ENCODE results near the gene TMEM233.
A peak's percentile ranks its signal among the peaks of the same experiment; 100 is the strongest.

Gene TMEM233
- total RNA-seq = 0 to 0.37 (median 0.04) reads per million in 4 experiments

DNA sequence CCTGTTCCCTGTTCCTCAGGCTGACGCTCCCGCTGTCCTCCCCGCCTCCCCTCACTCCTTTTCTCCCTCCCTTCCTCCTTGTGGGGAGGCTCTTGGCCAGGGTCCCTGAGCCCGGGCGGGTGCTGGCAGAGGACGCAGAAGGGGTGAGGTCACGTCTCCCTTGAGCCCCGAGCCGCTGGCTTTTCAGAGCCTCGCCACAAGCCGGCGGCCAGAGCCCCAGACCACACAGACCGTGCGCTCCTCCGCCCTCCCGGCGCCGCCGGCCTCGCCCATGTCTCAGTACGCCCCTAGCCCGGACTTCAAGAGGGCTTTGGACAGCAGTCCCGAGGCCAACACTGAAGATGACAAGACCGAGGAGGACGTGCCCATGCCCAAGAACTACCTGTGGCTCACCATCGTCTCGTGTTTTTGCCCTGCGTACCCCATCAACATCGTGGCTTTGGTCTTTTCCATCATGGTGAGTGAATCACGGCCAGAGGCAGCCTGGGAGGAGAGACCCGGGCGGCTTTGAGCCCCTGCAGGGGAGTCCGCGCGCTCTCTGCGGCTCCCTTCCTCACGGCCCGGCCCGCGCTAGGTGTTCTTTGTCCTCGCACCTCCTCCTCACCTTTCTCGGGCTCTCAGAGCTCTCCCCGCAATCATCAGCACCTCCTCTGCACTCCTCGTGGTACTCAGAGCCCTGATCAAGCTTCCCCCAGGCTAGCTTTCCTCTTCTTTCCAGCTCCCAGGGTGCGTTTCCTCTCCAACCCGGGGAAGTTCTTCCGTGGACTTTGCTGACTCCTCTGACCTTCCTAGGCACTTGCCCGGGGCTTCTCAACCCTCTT is at the start of gene TMEM233:
TMEM233 (plus strand) TSS at position 197 of the 821 bp plus-strand sequence; CDS start at position 272, 75 bp downstream.
- DNase-seq = no peak

DNA sequence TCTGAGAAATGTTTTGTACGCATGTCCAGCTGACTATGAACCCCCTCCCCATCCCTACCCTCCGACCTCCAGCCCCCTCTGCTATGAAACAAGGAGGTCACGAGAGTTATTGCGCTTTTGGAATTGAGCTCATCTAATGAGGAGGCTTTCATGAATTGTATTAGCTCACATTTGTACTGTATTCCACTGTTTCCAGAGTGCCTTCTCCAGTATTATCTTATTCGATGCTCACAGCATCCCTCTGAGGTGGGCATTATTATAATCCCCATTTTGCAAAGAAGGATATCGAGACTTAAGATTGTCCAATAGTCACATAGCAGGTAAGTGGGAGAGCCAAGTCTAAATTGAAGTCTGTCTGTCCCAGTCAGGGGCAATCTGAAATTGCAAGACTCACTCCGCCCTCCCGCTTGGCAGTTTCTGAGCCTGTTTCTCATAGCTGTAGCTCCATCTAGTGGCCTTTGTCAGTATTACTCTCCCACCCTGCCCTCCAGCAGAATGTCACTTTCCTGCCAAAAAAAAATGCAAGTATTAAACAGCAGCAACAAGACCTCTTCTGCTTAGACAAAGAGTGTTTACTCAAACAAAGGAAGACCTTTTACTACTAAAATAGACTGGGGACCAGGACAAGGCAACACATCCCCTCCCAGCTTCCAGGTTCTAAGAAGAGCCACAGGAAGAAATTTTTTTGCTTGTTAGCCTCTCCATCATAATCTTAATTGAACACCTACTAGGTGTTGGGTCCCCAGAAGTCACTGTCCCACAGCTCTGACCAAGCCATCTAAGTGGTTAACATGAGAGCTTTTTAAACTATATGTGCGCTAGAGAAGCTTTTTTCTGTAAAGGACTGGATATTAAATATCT is 48.6 kb upstream of the TMEM233 start:
- DNase-seq = peak; percentile 25

DNA sequence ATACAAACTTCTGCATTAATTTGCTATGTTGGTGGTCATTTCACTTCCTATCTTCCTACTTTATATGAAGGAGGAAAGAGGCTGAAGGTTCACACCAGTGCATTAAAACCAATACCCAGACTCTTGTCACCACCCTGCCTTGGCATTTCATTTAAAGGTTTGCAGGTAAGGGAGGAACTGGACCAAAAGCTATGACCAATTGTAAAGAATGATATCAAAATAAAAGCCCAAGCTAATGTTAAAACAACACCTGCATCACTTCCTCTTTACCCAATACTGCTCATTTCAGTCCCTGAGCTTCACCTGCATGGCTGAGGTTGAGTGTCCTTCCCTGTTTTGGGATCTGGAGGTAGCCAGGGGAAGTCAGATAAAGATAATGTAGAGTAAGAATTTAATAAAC is 47.2 kb upstream of the TMEM233 start:
- DNase-seq = no peak

DNA sequence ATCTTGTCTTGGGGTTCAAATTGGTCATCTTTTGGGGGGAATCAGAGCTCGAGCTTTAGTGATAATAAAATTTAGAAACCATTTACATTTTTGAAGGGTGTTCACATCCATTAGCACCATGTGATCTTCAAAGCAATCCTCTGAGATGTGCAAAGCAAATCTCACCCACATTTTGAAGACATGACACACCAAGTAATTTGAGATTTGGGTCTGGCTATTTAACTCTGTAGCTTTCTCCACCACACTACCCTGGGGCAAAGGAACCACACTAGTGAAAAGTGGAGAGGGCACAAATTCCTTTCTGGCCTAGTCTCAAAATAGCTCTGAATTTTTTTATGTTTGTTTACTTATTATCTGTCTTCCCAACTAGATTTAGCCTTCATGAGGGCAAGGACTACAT is 46.6 kb upstream of the TMEM233 start:
- no peak for DNase-seq

DNA sequence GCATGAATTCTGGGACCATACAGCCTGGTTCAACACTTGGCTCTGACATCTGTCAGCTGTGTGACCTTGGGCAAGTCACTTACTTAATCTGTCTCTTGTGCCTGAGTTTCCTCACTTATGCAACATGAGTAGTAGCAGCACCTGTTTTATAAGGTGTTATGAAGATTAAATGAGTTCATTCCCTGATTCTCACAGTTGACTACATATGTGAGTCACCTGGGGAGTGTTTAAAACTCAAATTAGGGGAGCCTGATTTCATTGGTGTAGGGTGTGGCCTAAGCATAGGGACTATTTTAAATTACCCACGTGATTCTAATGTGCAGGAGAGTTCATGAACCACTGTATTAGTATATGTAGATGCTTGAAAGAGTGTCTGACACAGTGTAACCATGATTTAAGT is 36.7 kb upstream of the TMEM233 start:
- DNase-seq = no peak

DNA sequence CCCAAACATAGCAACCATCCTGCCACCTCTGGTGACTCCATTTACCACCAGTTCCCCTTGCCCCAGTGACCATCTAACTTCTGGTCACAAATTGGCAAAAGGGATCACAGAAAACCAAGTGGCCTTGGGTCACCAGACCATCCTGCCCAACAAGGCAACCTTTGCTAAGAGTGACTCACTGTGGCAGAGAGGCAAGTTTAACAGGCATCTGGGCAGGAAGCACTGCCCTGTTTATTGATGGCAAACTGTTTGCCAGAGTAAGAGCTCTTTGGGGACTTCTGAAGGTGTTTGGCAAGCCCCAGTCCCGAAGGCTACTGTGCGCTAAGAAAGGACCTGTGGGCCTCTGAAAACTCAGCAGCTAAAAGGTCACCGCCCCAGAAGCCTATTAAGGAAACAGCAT is 28.2 kb upstream of the TMEM233 start:
- DNase-seq = no peak

DNA sequence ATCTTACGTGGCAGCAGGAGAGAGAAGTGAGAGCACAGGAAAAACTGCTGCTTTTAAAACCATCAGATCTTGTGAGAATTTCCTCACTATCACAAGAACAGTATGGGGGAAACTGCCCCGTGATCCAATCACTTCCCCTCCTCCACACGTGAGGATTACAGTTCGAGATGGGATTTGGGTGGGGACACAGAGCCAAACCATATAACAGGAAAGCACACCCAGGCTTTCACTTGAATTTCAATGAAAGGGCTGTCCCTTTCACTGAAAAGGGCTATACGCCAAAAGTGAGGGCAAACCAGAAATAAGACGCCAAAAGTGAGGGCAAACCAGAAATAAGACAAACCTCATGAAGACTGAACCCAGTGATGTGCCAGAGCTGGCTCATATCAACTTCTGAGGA is 22.8 kb upstream of the TMEM233 start:
- no peak for DNase-seq

DNA sequence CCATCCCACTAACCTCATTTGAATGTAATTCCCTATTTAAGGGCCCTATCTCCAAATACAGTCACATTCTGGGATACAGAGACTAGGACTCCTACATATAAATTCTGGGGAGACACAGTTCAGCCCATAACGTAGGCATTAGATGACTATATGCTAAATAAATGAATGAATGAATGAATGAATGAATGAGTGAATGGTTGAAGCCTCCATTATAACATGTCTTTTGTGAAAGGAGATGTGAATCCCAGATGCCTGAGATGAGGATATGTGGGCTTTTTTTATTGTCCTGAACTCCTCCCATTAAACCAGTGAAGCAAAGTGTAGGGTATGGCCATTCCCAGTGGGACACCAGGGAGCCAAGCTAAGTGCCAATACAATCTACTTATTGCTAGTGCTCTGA is 20.5 kb upstream of the TMEM233 start:
- DNase-seq = no peak

DNA sequence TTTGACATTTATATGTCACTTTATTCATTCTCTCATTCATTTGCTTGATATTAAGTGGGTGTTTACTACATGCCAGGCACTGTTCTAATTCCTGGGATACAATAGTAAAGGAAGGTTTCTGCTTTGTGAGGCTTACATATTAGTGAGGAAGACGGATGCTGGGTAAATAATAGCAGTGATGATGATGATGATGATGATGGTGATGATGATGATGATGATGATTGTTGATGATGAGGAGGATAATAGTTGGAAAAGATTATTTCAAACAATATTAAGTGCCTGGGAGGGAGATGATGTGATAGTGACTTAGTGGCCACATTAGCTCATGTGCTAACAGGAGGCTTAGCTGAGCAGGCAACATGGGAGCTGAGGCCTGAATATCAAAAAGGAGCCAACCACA is 19.3 kb upstream of the TMEM233 start:
- no peak for DNase-seq

DNA sequence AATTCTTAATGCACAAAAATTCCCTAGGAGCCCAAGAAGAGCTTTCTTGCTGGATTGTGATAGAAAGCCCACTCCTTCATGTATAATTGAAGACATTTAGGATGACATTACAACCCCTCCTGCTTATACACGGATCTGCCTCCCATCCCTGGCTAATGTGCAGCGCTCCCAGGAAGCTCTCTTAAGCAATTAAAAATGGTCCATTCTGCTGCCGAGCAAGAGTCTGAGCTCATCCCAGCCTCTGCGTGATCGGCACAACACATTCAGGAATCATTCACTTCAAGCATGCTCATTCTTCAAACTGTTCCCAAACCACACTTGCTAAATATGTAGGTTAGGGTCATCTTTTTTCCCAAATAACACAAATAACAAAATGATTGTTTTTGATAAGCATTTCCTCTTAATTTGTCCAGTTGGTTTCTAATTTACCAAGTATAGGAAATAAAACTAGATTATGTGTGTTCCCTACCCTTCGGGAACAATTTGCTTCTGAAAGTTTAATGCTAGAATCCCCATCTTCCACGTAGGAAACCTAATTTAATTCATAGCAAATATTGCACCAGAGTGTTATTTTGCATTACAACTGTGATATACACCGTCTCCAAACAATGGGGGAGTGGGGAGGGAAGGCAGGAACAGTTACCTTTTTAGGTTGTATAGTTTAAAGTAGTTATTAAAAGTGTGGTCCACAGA is 17.3 kb upstream of the TMEM233 start:
- no peak for DNase-seq

DNA sequence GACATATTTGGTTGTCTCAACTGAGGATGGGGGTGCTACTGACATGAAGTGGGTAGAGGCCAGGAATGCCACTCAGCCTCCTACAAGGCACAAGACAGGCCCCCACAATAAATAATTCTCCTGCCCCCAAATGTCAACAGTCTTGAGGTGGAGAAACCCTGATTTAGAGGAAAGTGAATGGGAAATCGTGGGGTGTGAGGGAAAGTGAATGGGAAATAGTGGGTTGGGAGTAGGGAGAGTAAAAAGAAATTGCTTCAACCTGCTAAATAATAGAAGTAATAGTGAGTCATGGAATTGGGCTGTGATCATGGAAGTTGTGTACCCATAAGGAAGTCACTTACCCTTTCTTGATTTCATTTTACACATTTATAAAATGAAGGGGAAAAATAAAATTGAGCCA is 16.7 kb upstream of the TMEM233 start:
- DNase-seq = no peak

DNA sequence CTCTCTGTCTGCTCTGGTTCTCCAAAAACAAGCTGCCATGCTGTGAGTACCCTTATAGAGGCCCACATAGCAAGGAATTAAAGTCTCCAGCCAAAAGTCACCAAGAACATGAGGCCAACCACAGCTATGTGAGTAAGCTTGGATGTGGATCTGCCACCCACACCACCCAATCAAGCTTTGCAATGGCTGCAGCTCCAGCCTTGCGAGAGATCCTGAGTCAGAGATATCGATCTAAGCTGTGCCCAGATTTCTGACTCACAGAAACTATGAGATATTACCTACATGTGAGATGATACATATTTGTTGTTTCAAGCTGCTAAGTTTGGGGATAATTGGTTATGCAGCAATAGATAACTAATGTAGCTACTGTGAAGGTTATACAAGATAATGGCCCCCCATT is 15.5 kb upstream of the TMEM233 start:
- no peak for DNase-seq

DNA sequence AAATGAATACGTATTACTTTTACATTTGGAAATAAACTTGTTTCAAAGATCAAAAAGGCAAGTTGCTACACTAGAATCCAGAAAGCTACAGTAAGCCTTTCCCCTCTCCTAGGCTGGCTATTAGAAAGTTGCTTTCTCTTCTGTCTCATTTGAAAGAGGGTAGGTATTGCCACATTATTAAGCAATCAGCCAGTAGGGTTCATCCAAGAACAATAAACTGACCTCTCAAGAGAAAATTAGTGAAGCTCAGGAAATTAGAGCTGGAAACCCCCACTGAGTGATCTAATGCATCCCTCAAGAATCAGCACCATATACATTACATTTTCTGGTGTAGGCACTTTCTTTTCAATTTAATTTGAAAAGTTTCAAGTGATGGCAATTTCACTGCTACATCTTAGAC is 4.5 kb upstream of the TMEM233 start:
- no peak for DNase-seq

DNA sequence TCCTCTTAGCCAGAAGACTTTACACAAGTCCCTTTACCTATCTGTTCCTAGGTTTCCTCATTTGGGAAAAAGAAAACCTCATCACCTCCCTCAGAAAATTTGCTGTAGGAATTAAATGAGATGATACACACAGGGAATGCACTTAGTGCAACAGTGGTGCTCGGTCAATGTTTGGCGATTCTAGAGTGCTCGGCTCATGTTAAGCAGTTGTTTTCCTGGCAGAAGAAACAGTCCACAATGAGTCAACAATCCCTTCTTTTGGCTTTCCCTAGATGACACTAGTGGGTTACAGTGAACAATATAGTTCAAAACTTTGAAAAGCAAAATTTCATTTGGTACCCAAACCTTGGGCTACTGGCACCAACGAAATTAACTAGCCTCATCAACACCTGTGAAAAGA is 3.9 kb upstream of the TMEM233 start:
- DNase-seq = no peak

DNA sequence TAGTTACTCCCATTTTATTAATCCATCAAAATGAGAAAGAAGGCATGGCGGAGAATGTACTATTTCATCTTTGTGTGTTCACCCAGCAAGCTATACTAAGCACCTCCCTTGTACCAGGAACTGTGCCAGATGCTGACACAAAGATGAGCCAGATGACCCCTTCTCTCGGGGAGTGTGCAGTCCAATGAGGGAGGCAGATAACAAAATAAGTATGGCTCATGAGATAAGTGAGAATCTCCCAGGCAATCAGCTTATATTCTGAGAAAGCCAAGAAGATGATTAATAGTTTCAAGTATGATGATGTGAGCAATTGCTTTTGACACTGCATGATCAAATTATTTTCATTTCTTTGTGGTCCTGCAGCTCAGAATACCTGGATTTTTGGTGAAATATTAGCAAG is 1.3 kb upstream of the TMEM233 start:
- DNase-seq = no peak

DNA sequence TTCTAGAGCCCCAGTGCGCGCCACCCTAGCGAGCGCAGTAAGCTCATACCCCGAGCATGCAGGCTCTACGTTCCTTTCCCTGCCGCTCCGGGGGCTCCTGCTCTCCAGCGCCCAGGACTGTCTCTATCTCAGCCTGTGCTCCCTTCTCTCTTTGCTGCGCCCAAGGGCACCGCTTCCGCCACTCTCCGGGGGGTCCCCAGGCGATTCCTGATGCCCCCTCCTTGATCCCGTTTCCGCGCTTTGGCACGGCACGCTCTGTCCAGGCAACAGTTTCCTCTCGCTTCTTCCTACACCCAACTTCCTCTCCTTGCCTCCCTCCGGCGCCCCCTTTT is 791 bp downstream of the TMEM233 start:
- DNase-seq = no peak

DNA sequence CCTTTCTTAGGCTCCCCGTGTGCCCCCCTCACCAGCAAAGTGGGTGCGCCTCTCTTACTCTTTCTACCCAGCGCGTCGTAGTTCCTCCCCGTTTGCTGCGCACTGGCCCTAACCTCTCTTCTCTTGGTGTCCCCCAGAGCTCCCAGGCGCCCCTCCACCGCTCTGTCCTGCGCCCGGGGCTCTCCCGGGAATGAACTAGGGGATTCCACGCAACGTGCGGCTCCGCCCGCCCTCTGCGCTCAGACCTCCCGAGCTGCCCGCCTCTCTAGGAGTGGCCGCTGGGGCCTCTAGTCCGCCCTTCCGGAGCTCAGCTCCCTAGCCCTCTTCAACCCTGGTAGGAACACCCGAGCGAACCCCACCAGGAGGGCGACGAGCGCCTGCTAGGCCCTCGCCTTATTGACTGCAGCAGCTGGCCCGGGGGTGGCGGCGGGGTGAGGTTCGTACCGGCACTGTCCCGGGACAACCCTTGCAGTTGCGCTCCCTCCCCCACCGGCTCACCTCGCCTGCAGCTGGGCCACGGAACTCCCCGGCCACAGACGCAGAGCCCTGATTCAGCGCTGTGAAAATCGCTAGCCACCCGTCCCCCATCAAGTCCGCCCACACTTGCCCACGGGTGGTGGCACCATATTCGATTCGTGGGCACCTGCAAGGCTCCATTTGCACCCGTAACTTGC is 1.3 kb downstream of the TMEM233 start:
- no peak for DNase-seq

DNA sequence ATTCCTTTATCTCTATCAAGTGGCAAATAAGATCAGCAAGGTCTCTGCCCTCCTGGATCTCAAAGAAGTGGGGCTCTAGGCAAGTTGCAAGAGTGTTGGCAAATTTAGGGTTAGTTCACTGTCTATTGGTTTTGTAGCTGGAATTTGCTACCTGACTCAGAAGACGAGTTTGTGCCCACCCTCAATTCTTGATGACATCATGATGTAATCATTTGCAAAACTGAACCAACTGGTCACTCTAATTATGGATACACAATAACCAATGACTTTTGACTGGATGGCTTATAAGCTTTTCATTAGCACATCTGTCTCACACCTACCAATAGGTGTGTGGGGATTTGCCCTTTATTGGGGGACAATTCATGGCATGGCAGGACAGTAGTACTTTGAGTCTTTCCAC is 4.6 kb downstream of the TMEM233 start:
- DNase-seq = no peak

DNA sequence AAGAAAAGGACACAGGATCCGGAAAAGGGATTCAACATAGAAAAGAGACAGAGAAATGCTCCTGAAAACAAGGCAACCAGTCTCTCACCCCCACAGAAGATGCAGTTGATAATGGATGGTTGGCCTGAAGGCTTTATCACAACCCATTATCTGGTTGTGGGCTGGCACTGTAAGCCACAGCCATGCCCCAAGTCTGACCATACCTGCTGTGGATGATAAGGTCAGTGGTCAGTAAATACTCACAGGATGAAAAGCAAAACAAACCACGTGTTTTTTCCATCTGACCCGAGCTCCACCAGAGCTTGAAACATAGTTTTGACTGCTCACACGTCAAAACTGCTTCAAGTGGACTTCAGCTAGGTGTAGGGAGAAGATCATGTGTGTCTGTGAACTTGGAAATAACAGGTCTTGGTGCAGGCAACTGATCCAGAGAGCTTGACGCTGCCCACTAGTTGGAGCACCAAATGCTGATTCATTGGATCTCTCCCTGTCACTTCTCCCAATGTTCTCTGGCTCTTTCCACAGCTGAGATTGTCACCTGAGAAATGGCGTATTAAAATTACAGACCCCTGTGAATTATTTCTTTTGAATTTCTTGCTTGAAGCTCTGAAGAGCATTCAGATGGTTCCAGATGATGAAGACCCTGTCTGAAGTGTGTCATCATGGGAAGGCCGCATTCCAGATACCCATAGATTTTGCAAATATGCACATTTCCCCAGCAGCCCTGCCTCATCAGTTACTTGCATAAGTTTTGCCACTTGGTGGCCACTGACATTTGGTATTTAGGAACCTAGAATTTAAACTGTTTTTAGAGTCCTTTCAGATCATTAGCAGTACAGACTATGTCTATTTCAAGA is 8.5 kb downstream of the TMEM233 start:
- no peak for DNase-seq

DNA sequence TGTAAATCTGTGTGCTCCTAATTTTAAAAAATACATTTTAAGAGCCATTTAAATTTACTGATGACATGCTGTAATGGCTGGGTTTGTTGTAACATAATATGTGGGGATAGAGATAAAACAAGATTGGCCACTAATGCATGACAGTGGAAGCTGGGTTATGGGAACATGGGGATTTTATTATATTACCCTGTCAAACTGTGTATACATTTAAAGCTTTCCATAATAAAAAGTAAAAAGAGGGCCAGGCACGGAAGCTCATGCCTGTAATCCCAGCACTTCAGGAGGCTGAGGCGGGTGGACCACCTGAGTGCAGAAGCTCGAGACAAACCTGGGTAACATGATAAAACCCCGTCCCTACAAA is 9.1 kb downstream of the TMEM233 start:
- no peak for DNase-seq

DNA sequence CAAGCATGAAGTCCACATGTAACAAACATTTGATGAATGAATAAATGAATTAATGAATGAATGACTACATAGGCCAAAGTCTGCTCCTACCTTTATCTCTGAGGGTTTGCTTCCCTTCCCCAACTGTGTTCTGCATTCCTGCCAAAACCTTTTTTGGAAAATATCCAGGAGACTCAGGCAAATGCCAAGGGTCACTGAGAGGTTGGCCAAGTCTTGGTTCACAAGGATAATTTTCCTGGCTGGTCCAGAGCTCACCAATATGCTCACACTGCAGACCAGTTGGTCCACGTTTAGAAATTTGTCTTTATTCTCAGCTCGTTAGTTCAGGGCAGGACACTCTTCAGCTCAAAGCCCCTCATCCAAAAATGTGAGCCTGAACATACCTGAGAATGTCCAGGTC is 10.2 kb downstream of the TMEM233 start:
- DNase-seq = no peak

DNA sequence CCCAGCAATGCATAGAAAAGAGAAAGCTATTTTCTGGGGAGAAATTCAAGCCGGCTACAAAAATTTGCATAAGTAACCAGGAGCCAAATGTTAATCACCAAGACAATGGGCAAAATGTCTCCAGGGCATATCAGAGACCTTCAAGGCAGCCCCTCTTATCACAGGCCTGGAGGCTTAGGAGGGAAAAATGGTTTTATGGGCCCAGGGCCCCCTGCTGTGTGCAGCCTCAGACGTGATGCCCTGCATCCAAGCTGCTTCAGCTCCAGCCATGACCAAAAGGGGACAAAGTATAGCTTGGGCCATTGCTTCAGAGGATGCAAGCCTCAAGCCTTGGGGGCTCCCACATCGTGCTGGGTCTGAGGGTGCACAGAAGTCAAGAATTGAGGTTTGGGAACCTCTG is 15.8 kb downstream of the TMEM233 start:
- no peak for DNase-seq

Measured in effector CD8-positive, alpha-beta T cell (primary cell).